DMS79 treated with DMSO at 0.1 percent for 48 hours (cell line): ENCODE results near the gene RAB22A.

Source experiments
- DNase-seq: peaks from one replicate; lab custom pipeline; 2025; lab: John Stamatoyannopoulos, UW

Gene RAB22A, protein sequence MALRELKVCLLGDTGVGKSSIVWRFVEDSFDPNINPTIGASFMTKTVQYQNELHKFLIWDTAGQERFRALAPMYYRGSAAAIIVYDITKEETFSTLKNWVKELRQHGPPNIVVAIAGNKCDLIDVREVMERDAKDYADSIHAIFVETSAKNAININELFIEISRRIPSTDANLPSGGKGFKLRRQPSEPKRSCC

DNA sequence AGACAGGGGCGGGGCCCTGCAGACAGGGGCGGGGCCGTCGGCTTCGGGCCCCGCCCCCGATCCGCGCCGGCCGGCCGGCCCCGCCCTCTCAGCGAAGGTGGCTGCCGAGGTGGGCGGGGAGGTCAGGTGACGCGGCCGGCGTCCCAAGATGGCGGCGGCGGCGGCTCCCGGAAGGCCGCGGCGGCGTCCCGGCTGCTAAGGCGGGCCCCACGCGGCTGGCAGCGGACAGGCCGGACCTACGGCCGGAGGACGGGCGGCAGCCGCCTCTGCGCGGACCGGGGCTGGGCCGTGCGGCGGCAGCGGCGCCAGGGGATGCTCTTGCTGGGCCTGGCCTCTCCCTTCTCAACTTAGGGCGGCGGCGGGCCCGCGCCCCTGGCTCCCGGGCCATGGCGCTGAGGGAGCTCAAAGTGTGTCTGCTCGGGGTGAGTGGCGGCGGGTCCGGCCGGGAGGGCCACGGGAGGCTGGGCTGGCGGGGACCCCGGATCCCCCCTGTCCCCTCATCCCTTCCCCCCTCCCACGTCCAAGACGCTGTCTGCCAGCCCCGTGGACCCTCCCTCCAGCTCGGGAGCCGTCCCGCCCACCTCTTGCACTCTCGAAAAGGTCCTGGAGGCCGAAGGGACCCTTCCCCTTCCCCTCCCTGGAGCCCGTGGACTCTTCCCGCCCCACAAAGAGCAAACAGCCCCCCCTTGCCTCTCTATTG, at the start of gene RAB22A:
Gene RAB22A (plus strand): TSS at position 125 of the 700 bp plus-strand sequence. CDS start 262 bp downstream, at position 387.
- peak; percentile 25 for DNase-seq

DNA sequence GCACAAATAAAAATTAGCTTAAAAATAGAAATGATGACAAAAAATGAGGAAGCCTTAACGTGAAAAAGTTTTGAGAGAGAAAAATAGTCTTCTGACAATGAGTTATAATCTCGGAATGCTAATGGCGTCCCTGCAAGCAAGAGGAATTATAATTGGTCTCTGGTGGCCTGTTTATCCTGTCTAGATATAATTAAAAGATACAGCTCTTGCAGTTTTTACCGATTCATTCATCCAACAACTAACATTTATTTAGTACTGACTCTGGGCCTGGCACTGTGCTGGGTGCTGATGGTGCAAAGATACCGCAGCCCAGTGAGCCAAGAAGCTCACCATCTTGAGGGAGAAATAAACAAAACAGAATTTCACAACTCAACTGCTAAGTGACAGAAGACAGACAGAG, 49.5 kb upstream of the RAB22A start:
- DNase-seq, result no peak

- DNase-seq, result no peak
These were observed 47.9 kb upstream of the RAB22A start for GRCh38 chr20:58261660-58262059.

GRCh38 chr20:58264271-58264670, 45.2 kb upstream of the RAB22A start:
- DNase-seq, result no peak

DNA sequence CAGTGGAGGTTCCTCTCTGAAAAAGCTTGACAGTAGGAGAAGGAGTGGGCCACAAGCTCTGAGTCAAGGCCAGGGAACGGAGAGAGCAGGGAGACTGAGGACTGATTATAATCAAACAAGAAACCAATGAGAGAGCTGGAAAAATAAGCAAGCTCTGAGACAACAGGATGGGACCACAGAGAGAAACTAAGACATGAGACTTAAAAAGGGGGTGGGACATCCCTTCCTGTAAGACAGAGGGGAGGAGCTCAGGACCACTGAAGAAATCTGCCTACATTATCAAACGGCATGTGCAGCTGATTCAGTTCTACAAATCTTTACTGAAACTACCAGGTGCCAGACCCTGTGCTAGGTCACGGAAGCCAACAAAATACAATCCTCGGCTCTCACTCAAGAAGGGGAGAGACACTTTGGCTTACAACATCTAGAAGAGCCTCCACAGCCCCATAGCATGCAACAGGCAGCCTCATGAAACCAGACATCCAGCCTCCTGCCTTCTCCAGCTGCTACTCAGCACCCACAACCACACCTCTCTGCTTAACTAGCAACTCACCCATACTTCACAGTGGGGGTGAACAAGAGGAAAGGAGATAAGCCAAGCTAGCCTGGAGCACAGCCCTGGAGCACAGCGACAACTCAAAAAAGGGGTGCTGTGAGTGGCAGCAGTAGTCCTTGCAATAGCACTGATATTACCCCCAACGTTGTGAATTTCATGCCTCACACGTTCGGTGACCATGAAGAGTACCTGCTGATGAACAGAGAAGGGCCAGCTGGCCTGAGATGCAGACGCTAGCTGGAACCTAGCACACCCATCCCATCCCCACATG, 41.9 kb upstream of the RAB22A start:
- DNase-seq, result no peak

DNA sequence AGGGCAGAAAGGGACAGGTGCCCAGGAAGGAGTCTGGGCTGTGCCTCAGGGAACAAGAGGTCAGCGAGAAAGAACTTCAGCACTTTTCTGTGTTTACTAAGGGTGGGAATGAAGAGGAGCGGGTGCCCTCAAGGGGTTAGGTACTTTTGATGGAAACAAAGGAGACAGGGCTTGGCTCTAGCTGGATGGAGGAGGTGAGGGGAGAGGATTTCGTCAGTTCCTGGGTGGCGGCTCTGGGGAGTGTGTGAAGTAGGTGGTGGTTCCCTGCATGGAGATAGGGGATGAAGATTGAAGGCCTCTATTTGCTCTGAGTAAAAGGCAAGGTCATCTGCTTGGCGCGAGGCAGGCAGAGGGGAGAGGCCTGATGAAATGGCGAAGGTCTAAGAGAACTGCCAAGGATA, 41.1 kb upstream of the RAB22A start:
- DNase-seq, result no peak

- no peak for DNase-seq
These were observed 40.4 kb upstream of the RAB22A start for GRCh38 chr20:58268936-58269619.

DNA sequence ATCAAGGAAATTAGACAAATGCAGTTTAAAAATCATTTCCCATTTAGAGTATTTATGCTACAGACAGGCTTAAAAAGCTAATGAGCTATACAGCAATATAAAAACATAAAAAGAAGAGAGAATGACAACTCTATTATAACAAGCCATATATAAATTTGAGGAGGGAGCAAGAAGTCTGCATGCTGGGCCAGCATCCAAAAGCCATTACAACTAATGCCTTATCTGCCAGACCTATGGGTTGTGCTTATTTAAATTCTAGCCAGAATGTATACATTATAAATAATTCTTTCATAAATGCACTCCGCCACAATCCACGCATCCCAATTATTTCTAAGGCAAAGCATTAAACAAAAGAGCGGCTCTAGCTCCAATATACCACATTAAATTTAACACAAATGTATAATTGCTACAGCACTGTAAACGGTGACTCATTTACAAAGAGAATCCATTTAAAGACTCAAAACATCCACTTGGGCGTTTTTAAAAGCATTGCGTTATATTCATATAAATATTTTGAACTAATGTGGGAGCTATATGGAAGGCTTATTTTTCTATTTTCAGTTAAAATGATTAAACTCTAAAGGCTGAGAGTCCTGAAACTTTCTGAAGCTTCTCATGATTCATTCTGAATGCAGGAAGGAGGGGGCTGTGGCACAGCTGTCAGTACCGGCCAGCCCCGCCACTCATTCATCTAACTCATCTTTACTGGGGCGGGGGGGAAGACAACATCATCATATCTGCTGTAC, 37.7 kb upstream of the RAB22A start:
- DNase-seq, result no peak

- DNase-seq, result no peak
These were observed 35.1 kb upstream of the RAB22A start for GRCh38 chr20:58274384-58274783.

DNA sequence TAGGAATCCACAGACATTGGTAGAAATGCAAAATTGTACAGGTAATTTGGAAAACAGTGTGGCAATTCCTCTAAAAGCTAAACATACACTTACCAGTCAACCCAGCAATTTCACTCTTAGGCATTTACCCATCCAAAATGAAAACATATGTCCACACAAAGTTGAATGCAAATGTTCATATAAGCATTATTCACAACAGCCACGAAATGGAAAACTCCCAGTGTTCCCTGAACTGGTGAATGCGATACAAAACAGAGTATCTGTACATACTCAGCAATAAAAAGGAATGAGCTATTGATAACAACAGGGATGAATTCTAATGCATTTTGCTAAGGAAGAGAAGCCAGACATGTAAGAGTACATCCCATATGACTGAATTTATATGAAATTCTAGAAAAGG, 32.4 kb upstream of the RAB22A start:
- DNase-seq, result no peak

DNA sequence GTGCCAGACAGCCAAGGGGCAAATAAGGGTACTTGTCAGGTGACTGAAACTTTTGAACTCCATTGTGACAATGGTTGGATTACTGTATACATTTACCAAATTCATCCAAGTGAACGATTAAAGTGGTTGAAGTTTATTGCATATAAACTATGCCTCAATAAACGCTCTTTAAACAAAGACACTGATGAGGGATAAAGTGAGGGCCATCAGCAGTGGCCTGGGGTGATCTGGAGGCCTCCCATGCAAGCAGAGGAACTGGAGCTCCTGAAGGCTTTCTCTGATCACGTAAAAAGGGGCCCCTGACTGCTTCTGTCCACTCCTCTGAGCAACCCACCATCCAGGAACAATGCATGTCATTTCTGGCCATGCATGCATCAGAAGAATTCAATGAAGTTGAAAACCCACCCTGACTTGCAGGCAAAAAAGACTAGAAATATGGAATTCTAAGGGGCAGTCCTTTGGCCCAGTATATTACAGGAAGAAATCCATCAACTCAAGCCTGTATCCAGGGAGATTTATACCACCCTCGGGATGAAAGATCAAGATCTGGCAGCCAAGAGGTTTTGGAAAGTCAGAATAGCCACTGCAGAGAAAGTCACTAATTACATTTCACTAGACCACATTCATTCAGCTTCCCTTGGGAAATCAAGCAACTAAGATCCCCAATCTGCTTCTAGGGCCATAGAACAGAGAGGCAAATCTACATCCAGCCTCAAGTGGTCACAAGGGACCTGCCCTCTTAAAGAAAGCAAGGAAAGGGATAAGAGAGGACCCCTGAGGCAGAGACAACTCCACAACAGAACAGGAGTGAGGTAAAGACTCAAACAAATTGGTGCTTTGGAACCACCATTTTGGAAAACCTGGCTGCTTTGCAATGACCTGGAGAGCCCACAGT, 31.7 kb upstream of the RAB22A start:
- peak; percentile 9 for DNase-seq

GRCh38 chr20:58286729-58287128, 22.8 kb upstream of the RAB22A start:
- DNase-seq, result no peak

DNA sequence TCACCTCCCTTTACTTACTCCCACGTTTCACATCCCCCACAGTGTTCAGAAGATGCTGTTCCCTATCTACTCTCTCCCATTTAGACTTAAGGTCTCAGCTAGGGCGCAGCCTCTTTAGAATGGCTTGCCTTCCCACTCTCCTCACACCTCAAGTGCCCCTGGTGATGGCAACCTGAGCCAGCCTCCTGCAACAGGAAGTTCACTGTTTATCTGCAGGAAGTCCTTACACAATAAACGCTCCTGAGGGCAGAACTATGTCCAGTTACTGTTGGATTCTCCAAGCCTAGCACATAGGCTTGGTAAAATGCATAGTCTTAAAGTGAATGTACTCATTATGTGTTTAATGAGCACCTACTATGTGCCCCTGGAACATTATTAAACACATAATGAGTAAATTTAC, 21.9 kb upstream of the RAB22A start:
- no peak for DNase-seq

GRCh38 chr20:58289143-58289542, 20.4 kb upstream of the RAB22A start:
- no peak for DNase-seq

DNA sequence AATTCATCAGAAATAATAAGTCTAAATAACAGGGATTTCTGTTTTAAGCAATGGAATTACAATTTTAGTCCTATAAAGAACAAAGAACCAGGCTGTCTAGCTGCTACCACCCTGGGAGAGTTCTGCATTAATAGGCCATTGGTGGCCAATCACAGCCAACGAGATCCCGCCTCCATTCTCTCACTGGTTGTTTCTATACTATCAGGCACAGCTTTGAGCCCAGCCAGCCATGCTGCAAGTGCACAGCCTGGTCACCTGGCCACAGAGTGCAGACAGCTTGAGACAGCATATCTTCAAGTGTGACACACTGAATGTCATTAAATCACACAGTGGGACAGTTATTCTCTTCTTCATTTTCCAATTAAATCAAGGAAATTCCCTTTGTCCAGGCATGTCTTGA, 16.1 kb upstream of the RAB22A start:
- DNase-seq, result no peak

GRCh38 chr20:58294497-58295455, 14.7 kb upstream of the RAB22A start:
- DNase-seq, result no peak

GRCh38 chr20:58296051-58296837, 13.3 kb upstream of the RAB22A start:
- no peak for DNase-seq

- no peak for DNase-seq
These were observed 12.1 kb upstream of the RAB22A start for GRCh38 chr20:58297394-58297793.

- no peak for DNase-seq
These were observed 9.2 kb upstream of the RAB22A start for GRCh38 chr20:58300321-58300720.
